ENCODE data around the gene CAMTA1. TPM values are rescaled to one million over a fixed set of nuclear protein-coding genes. Genes with fewer than 3 reads are reported as not detected.

Gene CAMTA1
- total and polyA plus RNA-seq, 2 experiments from 2014 or later: 89.0 to 145 TPM

GRCh38 chr1:6911021-6911941 lies 126.0 kb downstream of the CAMTA1 start:
- H3K9me2 ChIP-seq (replicated peaks; ENCODE audit: insufficient read depth): no peaks in the 10 kb centered on the region
- TF ChIP-seq, protein P1, sequence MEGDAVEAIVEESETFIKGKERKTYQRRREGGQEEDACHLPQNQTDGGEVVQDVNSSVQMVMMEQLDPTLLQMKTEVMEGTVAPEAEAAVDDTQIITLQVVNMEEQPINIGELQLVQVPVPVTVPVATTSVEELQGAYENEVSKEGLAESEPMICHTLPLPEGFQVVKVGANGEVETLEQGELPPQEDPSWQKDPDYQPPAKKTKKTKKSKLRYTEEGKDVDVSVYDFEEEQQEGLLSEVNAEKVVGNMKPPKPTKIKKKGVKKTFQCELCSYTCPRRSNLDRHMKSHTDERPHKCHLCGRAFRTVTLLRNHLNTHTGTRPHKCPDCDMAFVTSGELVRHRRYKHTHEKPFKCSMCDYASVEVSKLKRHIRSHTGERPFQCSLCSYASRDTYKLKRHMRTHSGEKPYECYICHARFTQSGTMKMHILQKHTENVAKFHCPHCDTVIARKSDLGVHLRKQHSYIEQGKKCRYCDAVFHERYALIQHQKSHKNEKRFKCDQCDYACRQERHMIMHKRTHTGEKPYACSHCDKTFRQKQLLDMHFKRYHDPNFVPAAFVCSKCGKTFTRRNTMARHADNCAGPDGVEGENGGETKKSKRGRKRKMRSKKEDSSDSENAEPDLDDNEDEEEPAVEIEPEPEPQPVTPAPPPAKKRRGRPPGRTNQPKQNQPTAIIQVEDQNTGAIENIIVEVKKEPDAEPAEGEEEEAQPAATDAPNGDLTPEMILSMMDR (IDR thresholded peaks at IDR 0.05; ENCODE audit: poor library complexity): no peak
- TF ChIP-seq EZH2 (IDR thresholded peaks at IDR 0.05; ENCODE audit: borderline replicate concordance) (no peak), EZH2phosphoT487 (IDR thresholded peaks at IDR 0.05; ENCODE audit: low read depth, severe bottlenecking, unreplicated experiment) (no peak)
- H3K27me3 ChIP-seq: no peaks in the 10 kb centered on the region
- no peak overlapping the region for H3K4me3 ChIP-seq
- H3K36me3 ChIP-seq (replicated peaks; ENCODE audit: insufficient read depth, low read depth): no peaks in the 10 kb centered on the region
- no peak for DNase-seq (ENCODE audit: low spot score)
- H3K27ac ChIP-seq: no peak overlapping the region
- H3K4me2 ChIP-seq: no peak overlapping the region
- no peaks in the 10 kb centered on the region for H4K20me1 ChIP-seq (ENCODE audit: insufficient read depth, poor library complexity, severe bottlenecking)
- WGBS (ENCODE audit: low lambda C conversion rate, missing lambda C conversion rate): 82% methylated on average over 14 of the region's 14 CpGs
- no peaks in the 10 kb centered on the region for H3K9me3 ChIP-seq (ENCODE audit: low read depth)
- H2AFZ ChIP-seq: no peak overlapping the region
- H3K79me2 ChIP-seq: no peaks in the 10 kb centered on the region
- no peaks in the 10 kb centered on the region for H3K4me1 ChIP-seq (ENCODE audit: insufficient read depth)

- H3K4me3 ChIP-seq: no peak overlapping the region
- WGBS (ENCODE audit: low lambda C conversion rate, missing lambda C conversion rate): 39% methylated on average over 2 of the region's 2 CpGs
- H4K20me1 ChIP-seq (ENCODE audit: insufficient read depth, poor library complexity, severe bottlenecking): no peaks in the 10 kb centered on the region
- no peaks in the 10 kb centered on the region for H3K9me3 ChIP-seq (ENCODE audit: low read depth)
- TF ChIP-seq EZH2phosphoT487 (IDR thresholded peaks at IDR 0.05; ENCODE audit: low read depth, severe bottlenecking, unreplicated experiment): no peak
- no peak for TF ChIP-seq EZH2 (IDR thresholded peaks at IDR 0.05; ENCODE audit: borderline replicate concordance)
- TF ChIP-seq, protein P1 (IDR thresholded peaks at IDR 0.05; ENCODE audit: poor library complexity): no peak
- no peaks in the 10 kb centered on the region for H3K4me1 ChIP-seq (ENCODE audit: insufficient read depth)
- no peaks in the 10 kb centered on the region for H3K9me2 ChIP-seq (replicated peaks; ENCODE audit: insufficient read depth)
- H3K27me3 ChIP-seq: no peaks in the 10 kb centered on the region
- H3K79me2 ChIP-seq: no peaks in the 10 kb centered on the region
- H3K4me2 ChIP-seq: no peak overlapping the region
- DNase-seq (ENCODE audit: low spot score): no peak
- H3K27ac ChIP-seq: no peak overlapping the region
- no peaks in the 10 kb centered on the region for H3K36me3 ChIP-seq (replicated peaks; ENCODE audit: insufficient read depth, low read depth)
- H2AFZ ChIP-seq: no peak overlapping the region
These were observed 126.7 kb downstream of the CAMTA1 start for GRCh38 chr1:6911974-6912373.

DNA sequence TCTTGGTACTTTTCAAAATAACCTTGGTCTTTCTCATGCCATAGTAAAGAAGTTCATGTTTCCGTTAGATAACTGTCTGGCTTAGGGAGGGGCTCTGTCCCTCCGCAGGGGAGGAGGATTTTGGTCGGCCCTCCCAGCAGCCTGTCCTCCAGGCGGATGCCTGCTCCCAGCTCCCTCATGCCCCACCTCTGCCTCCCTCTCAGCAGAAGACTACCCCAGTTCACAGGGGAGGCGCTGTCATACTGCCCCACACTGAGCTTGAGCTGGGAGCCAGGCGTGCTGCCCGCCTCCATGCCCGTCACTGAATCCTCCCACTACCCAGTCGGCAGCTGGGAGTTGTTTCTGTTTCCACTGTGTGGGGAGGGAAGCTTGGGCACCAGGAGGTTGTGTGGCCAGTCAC lies 127.3 kb downstream of the CAMTA1 start:
- H3K9me3 ChIP-seq (ENCODE audit: low read depth): no peaks in the 10 kb centered on the region
- H3K4me2 ChIP-seq: no peak overlapping the region
- DNase-seq (ENCODE audit: low spot score): no peak
- no peaks in the 10 kb centered on the region for H3K79me2 ChIP-seq
- no peaks in the 10 kb centered on the region for H3K4me1 ChIP-seq (ENCODE audit: insufficient read depth)
- H3K4me3 ChIP-seq: no peak overlapping the region
- H3K27ac ChIP-seq: no peak overlapping the region
- no peak overlapping the region for H2AFZ ChIP-seq
- H4K20me1 ChIP-seq (ENCODE audit: insufficient read depth, poor library complexity, severe bottlenecking): no peaks in the 10 kb centered on the region
- TF ChIP-seq, protein P1 (IDR thresholded peaks at IDR 0.05; ENCODE audit: poor library complexity): no peak
- no peak for TF ChIP-seq EZH2phosphoT487 (IDR thresholded peaks at IDR 0.05; ENCODE audit: low read depth, severe bottlenecking, unreplicated experiment)
- TF ChIP-seq EZH2 (IDR thresholded peaks at IDR 0.05; ENCODE audit: borderline replicate concordance): no peak
- H3K9me2 ChIP-seq (replicated peaks; ENCODE audit: insufficient read depth): no peaks in the 10 kb centered on the region
- no peaks in the 10 kb centered on the region for H3K36me3 ChIP-seq (replicated peaks; ENCODE audit: insufficient read depth, low read depth)
- 72% methylated on average over 9 of the region's 9 CpGs for WGBS (ENCODE audit: low lambda C conversion rate, missing lambda C conversion rate)
- no peaks in the 10 kb centered on the region for H3K27me3 ChIP-seq

All from hepatocyte (in vitro differentiated cells).